ENCODE data around the gene RCN1.

DNA sequence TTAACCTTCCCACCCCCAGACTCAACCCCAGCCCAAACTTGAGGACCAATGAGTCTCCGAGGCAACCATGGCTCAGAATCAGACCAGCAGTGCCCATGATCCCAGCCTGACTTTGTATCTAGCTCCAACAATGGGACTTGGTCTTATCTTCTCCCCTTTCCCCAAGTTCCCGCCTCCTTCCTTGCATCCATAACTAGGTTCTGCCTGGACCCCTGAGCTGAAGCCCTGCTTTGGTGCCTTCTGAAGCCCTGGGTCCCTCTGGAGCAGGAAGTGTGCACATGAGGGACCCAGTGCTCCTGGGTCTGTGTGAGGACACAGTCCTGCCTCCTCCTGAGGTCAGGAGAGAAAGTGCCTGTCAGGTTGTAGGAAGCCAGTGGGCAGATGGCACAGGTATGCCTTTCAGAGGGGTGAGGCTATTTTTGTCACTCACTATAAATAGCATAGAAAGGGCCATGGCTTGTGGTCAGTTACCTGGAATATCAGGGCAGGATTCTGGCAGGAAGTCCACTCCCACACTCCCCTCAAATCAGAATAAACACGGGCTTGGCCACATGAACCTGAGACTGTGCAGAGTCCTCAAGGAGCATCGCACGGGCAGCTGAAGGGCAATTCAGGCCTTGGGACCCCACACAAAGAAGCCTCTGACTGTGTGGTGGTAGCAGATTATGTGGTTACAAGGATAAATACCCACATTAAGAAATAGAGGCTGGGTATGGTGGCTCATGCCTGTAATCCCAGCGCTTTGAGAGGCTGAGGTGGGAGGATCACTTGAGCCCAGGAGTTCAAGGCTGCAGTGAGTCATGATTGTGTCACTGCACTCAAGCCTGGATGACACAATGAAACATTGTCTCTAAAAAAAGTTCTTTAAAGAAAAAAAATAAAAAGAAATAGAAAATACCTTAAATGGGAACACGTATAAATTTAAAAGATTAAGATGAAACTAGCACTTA is 27.4 kb downstream of the RCN1 start:
- TF ChIP-seq, protein P1, sequence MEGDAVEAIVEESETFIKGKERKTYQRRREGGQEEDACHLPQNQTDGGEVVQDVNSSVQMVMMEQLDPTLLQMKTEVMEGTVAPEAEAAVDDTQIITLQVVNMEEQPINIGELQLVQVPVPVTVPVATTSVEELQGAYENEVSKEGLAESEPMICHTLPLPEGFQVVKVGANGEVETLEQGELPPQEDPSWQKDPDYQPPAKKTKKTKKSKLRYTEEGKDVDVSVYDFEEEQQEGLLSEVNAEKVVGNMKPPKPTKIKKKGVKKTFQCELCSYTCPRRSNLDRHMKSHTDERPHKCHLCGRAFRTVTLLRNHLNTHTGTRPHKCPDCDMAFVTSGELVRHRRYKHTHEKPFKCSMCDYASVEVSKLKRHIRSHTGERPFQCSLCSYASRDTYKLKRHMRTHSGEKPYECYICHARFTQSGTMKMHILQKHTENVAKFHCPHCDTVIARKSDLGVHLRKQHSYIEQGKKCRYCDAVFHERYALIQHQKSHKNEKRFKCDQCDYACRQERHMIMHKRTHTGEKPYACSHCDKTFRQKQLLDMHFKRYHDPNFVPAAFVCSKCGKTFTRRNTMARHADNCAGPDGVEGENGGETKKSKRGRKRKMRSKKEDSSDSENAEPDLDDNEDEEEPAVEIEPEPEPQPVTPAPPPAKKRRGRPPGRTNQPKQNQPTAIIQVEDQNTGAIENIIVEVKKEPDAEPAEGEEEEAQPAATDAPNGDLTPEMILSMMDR (IDR thresholded peaks at IDR 0.05): no peak
- no peak for TF ChIP-seq ZFX (IDR thresholded peaks at IDR 0.05; ENCODE audit: borderline replicate concordance)

All from 22Rv1 (cell line).